HG02610 (cell line): Measurements from ENCODE around the gene CD48.

ENCODE experiments used
- ATAC-seq: cut with Tn5 transposase; IDR thresholded peaks from one replicate; pipeline ENCODE4 v1.9.1; 2021; ENCODE audit warnings: mild to moderate bottlenecking, moderate library complexity; ENCODE audit not compliant: unreplicated experiment

The CD48 gene

DNA sequence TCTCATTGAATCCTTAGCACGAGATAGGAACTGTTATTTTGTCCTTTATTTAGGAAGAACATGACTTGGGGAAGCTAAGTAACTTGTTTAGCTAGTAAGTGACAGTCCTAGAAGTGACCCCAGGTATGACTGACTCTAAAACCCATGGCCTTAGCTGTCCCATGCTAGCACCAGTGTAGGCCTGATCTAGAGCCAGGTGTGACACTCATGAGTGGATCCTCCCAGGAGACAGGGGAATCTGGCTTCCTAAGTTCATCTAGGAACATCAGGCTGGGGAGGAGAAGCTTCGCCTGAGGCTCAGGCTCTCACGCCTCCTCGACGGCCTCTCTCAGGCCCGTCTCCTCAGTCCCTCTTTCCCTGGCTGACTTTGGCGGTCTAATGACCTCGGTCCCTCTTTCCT, 31.2 kb downstream of the CD48 start:
- no peak for ATAC-seq

DNA sequence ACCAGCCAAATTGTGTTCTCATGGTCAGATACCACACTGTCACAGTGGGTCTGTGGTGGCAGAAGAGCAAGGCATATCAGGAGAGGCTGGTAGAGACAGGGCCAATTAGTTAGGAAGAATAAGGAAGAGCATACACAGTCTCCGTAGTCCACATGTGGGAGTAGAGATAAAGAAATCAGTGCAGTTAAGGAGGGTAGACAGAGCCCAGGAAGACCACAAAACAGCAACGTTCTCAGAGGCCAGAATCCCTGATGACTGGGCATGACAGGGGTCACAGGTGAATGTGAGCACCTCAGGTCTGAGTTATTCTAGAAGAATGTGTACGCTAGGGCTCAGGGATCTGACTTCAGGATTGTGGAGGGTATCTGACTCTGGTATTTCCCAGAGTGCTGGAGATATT, 31.7 kb downstream of the CD48 start:
- ATAC-seq: no peak

GRCh38 chr1:160676869-160677597, 34.6 kb downstream of the CD48 start:
- ATAC-seq: no peak

- ATAC-seq: peak; percentile 48
Observed at GRCh38 chr1:160675641-160676410, 35.8 kb downstream of the CD48 start.

- ATAC-seq: no peak
Observed at GRCh38 chr1:160674415-160674814, 37.2 kb downstream of the CD48 start.

- ATAC-seq: peak; percentile 29
Observed at GRCh38 chr1:160672789-160673695, 38.6 kb downstream of the CD48 start.

- no peak for ATAC-seq
Observed at GRCh38 chr1:160671603-160672517, 39.8 kb downstream of the CD48 start.

- no peak for ATAC-seq
Observed at GRCh38 chr1:160670701-160671100, 40.9 kb downstream of the CD48 start.

- no peak for ATAC-seq
Observed at GRCh38 chr1:160669802-160670201, 41.8 kb downstream of the CD48 start.

DNA sequence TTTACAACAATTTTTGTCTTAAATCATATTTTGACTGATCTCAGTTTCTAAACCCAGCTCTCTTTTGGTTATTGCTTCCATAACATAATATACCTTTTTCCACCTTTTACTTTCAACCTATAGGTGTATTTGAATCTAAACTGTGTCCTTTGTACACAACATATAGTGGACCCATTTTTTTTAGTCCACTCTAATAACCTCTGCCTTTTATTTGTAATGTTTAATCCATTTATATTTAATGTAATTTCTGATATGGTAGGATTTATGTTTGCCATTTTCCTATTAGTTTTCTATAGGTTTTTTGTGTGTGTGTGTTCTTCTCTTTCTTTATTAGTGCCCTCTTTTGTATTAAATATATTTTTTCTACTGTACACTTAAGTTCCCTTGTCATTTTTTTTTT, 42.3 kb downstream of the CD48 start:
- no peak for ATAC-seq

DNA sequence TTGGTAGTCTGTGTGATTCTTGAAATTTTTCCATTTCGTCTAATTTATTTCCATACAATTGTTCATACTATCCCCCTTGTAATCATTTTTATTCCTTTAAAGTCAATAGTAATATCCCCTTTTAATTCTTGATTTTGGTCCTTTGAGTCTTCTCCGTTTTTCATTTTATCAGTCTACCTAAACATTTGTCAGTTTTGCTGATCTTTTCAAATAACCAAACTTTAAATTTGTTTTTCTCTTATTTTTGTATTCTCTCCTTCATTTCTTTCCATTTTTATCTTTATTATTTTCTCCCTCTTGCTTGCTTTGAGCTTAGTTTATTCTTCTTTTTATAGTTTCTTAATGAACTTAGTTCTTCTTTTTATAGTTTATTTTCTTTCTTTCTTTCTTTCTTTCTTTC, 43.7 kb downstream of the CD48 start:
- no peak for ATAC-seq

GRCh38 chr1:160666079-160666442, 45.6 kb downstream of the CD48 start:
- ATAC-seq: no peak

GRCh38 chr1:160665330-160666078, 46.1 kb downstream of the CD48 start:
- ATAC-seq: no peak

GRCh38 chr1:160664573-160665051, 47.0 kb downstream of the CD48 start:
- peak; percentile 82 for ATAC-seq

GRCh38 chr1:160662910-160663309, 48.7 kb downstream of the CD48 start:
- ATAC-seq: no peak

DNA sequence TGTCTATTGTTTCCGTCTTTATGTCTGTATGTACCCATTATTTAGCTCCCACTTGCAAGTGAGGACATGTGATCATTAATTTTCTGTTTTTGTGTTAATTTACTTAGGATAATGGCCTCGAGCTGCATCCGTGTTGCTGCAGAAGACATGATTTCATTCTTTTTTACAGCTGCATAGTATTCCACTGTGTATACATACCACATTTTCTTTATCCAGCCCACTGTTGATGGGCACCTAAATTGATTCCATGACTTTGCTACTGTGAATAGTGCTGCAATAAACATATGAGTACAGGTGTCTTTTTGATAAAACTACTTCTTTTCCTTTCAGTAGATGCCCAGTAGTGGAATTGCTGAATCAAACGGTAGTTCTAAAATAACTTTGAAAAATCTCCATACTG, 52.1 kb downstream of the CD48 start:
- ATAC-seq: no peak

DNA sequence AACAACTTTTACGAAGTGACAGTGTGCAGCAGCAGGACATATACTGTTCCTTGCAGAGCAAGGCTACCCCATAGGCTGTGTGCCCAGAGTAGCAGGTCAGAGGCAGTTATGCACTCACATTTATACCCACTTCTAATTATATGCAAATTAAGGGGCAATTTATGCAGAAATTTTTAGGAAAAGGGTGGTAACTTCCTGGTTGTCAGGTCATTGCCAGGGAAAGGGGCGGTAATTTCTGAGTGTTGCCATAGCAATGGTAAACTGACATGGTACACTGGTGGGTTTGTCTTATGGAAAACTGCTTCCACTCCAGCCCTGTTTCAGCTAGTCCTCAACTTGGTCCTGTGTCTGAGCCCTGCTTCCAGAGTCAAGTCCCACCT, 52.8 kb downstream of the CD48 start:
- no peak for ATAC-seq

GRCh38 chr1:160658162-160658813, 53.3 kb downstream of the CD48 start:
- no peak for ATAC-seq

GRCh38 chr1:160657250-160657781, 54.3 kb downstream of the CD48 start:
- ATAC-seq: no peak
